ENCODE results near the gene ATAD2B.

Gene ATAD2B

GRCh38 chr2:23912054-23912453 lies 14.9 kb downstream of the ATAD2B start:
- no peaks in the 10 kb centered on the region for H3K27me3 ChIP-seq (ENCODE audit: control insufficient read depth in 1 of 2, insufficient read depth in 2 of 2, low read length in 2 of 2)
- no peaks in the 10 kb centered on the region for H3K36me3 ChIP-seq (ENCODE audit: control insufficient read depth in 2 of 2, insufficient read depth in 2 of 2, low read length in 2 of 2)
- H3K27ac ChIP-seq (ENCODE audit: low read length), result no peak overlapping the region
- H3K4me1 ChIP-seq (ENCODE audit: control insufficient read depth, insufficient read depth, low read length), result no peaks in the 10 kb centered on the region
- H3K9me3 ChIP-seq (ENCODE audit: control insufficient read depth in 2 of 2, low read length in 2 of 2), result no peaks in the 10 kb centered on the region
- no peak overlapping the region for H3K4me3 ChIP-seq (ENCODE audit: low read length in 2 of 2)
- H3K9ac ChIP-seq (ENCODE audit: low read length in 2 of 2), result no peak overlapping the region

- H3K27me3 ChIP-seq (ENCODE audit: control insufficient read depth in 1 of 2, insufficient read depth in 2 of 2, low read length in 2 of 2), result no peaks in the 10 kb centered on the region
- no peaks in the 10 kb centered on the region for H3K9me3 ChIP-seq (ENCODE audit: control insufficient read depth in 2 of 2, low read length in 2 of 2)
- H3K27ac ChIP-seq (ENCODE audit: low read length), result no peak overlapping the region
- no peaks in the 10 kb centered on the region for H3K36me3 ChIP-seq (ENCODE audit: control insufficient read depth in 2 of 2, insufficient read depth in 2 of 2, low read length in 2 of 2)
- H3K4me1 ChIP-seq (ENCODE audit: control insufficient read depth, insufficient read depth, low read length), result no peaks in the 10 kb centered on the region
- no peak overlapping the region for H3K4me3 ChIP-seq (ENCODE audit: low read length in 2 of 2)
- no peak overlapping the region for H3K9ac ChIP-seq (ENCODE audit: low read length in 2 of 2)
These were observed 21.8 kb downstream of the ATAD2B start for GRCh38 chr2:23905155-23905554.

- Histone ChIP-seq H3K9me3 (ENCODE audit: control insufficient read depth in 2 of 2, low read length in 2 of 2) (no peaks in the 10 kb centered on the region), H3K9ac (ENCODE audit: low read length in 2 of 2) (no peak overlapping the region), H3K36me3 (ENCODE audit: control insufficient read depth in 2 of 2, insufficient read depth in 2 of 2, low read length in 2 of 2) (no peaks in the 10 kb centered on the region), H3K27ac (ENCODE audit: low read length) (no peak overlapping the region), H3K27me3 (ENCODE audit: control insufficient read depth in 1 of 2, insufficient read depth in 2 of 2, low read length in 2 of 2) (no peaks in the 10 kb centered on the region), H3K4me1 (ENCODE audit: control insufficient read depth, insufficient read depth, low read length) (no peaks in the 10 kb centered on the region), H3K4me3 (ENCODE audit: low read length in 2 of 2) (no peak overlapping the region)
These were observed 22.2 kb downstream of the ATAD2B start for GRCh38 chr2:23904692-23905091.

DNA sequence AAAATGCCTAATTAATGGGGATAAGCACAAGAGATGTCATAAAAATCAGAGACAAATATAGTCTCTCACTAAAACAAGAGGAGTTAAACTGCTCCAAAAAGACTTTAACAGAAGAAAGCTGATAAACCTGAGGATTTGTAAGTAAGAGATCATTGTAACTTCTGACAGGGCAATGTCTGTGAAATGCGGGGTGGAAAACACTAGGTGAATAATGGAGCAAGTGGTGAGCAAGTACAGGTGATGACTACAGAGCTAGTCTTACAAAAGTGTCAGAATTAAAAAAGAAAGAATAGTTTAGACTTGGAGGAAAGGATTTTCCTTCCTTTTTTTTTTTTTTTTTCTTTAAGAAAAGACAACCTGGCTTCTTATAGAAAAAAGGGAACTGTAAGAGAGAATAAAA lies 22.7 kb downstream of the ATAD2B start:
- Histone ChIP-seq H3K27me3 (ENCODE audit: control insufficient read depth in 1 of 2, insufficient read depth in 2 of 2, low read length in 2 of 2) (no peaks in the 10 kb centered on the region), H3K36me3 (ENCODE audit: control insufficient read depth in 2 of 2, insufficient read depth in 2 of 2, low read length in 2 of 2) (no peaks in the 10 kb centered on the region), H3K9ac (ENCODE audit: low read length in 2 of 2) (no peak overlapping the region), H3K27ac (ENCODE audit: low read length) (no peak overlapping the region), H3K4me3 (ENCODE audit: low read length in 2 of 2) (no peak overlapping the region), H3K4me1 (ENCODE audit: control insufficient read depth, insufficient read depth, low read length) (no peaks in the 10 kb centered on the region), H3K9me3 (ENCODE audit: control insufficient read depth in 2 of 2, low read length in 2 of 2) (no peaks in the 10 kb centered on the region)

DNA sequence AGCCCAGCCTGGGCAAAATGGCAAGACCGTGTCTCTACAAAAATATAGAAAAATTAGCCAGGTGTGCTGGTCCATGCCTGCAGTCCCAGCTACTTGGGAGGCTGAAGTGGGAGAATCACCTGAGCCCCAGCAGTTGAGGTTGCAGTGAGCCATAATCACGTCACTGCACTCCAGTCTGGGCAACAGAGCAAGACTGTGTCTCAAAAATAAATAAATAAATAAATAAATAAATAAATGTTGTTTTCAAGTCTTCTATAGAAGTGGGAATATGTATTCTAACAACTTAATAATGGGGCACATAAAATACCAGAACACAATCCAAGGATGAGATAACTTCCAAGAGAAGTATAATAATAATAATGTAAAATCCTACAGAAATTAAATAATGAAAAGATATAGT lies 23.9 kb downstream of the ATAD2B start:
- Histone ChIP-seq H3K27ac (ENCODE audit: low read length) (no peak overlapping the region), H3K4me3 (ENCODE audit: low read length in 2 of 2) (no peak overlapping the region), H3K9ac (ENCODE audit: low read length in 2 of 2) (no peak overlapping the region), H3K27me3 (ENCODE audit: control insufficient read depth in 1 of 2, insufficient read depth in 2 of 2, low read length in 2 of 2) (no peaks in the 10 kb centered on the region), H3K4me1 (ENCODE audit: control insufficient read depth, insufficient read depth, low read length) (no peaks in the 10 kb centered on the region), H3K36me3 (ENCODE audit: control insufficient read depth in 2 of 2, insufficient read depth in 2 of 2, low read length in 2 of 2) (no peaks in the 10 kb centered on the region), H3K9me3 (ENCODE audit: control insufficient read depth in 2 of 2, low read length in 2 of 2) (no peaks in the 10 kb centered on the region)

DNA sequence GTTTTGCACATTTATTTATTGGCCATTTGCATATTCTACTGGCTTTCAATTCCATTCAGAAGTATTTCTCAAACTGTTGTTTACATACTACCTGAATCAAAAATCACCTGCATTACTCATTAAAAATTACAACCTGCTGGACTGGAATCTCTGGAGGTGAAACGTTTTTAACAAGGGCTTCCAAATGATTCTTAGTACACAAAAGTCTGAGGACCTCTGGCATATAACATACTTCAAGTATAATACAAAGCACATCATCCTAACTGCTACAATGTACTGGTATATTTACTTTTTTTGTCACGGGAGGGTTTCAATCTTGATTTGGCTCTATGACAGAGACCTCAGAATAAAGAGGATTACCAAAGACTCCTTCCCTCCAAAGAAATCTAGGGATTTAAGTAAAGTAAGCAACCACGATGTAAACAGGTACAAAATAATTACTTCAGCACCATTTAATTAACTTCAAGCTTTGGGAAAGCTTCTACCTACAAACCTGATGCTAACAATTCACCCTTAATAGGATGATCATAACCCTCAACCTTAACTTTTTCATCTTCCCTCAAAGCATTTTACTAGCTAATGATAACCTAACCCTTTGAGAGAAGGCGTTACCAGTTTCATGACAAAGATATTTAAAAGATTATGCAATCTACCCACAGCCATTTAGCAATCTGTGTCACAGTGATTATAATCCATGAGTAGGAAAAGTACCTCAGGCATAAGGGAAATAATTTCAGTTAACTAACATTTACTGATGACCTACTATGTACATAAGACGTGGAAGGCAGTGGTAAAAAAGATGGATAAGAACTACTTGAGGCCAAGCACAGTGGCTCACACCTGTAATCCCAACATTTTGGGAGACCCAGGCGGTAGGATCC lies 24.7 kb downstream of the ATAD2B start:
- H3K9ac ChIP-seq (ENCODE audit: low read length in 2 of 2), result no peak overlapping the region
- H3K27me3 ChIP-seq (ENCODE audit: control insufficient read depth in 1 of 2, insufficient read depth in 2 of 2, low read length in 2 of 2), result no peaks in the 10 kb centered on the region
- no peaks in the 10 kb centered on the region for H3K9me3 ChIP-seq (ENCODE audit: control insufficient read depth in 2 of 2, low read length in 2 of 2)
- H3K36me3 ChIP-seq (ENCODE audit: control insufficient read depth in 2 of 2, insufficient read depth in 2 of 2, low read length in 2 of 2), result no peaks in the 10 kb centered on the region
- H3K4me3 ChIP-seq (ENCODE audit: low read length in 2 of 2), result no peak overlapping the region
- H3K4me1 ChIP-seq (ENCODE audit: control insufficient read depth, insufficient read depth, low read length), result no peaks in the 10 kb centered on the region
- H3K27ac ChIP-seq (ENCODE audit: low read length), result no peak overlapping the region

DNA sequence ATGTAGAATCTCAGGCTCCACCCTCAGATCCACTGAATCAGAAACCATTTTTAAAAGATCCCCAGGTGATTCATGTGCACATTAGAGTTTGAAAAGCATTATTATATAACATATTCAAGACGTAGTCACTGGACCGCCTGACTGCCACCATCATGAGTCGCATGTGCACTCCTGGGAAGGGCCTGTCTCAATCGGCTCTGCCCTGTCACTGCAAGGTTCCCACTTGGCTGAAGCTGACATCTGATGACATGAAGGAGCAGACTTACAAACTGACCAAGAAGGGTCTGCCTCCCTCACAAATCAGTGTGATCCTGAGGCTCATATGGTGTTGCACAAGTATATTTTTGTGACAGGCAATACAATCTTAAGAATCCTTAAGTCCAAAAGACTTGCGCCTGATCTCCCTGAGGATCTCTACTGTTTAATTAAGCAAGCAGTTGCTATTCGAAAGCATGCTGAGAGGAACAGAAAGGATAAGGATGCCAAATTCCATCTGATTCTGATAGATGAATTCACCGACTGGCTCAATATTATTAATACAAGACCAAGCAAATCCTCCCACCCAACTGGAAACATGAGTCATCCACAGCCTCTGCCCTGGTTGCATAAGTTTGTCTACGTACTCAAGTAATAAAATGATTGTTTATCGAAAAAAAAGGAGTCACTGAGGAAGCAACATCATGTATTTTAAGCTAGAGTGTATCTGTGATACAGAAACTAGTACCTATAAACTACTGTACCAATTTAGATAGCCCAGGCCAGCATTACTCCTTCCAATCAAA lies 26.2 kb downstream of the ATAD2B start:
- Histone ChIP-seq H3K9ac (ENCODE audit: low read length in 2 of 2) (no peak overlapping the region), H3K4me1 (ENCODE audit: control insufficient read depth, insufficient read depth, low read length) (no peaks in the 10 kb centered on the region), H3K36me3 (ENCODE audit: control insufficient read depth in 2 of 2, insufficient read depth in 2 of 2, low read length in 2 of 2) (no peaks in the 10 kb centered on the region), H3K9me3 (ENCODE audit: control insufficient read depth in 2 of 2, low read length in 2 of 2) (no peaks in the 10 kb centered on the region), H3K27ac (ENCODE audit: low read length) (no peak overlapping the region), H3K27me3 (ENCODE audit: control insufficient read depth in 1 of 2, insufficient read depth in 2 of 2, low read length in 2 of 2) (no peaks in the 10 kb centered on the region), H3K4me3 (ENCODE audit: low read length in 2 of 2) (no peak overlapping the region)

DNA sequence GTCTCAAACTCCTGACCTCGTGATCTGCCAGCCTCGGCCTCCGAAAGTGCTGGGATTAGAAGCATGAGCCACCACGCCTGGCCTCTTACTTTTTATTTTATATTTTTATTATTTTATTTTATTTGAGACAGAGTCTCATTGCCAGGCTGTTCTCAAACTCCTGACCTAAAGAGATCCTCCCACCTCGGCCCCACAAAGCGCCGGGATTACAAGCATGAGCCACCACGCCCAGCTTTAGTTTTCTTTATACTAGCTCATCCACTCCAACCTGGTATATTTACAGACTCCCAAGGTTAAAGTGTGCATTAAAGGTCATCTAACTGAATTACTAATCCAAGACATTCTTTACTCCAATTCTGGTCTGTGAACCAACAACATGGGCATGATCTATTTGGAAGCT lies 26.8 kb downstream of the ATAD2B start:
- Histone ChIP-seq H3K36me3 (ENCODE audit: control insufficient read depth in 2 of 2, insufficient read depth in 2 of 2, low read length in 2 of 2) (no peaks in the 10 kb centered on the region), H3K27ac (ENCODE audit: low read length) (no peak overlapping the region), H3K4me1 (ENCODE audit: control insufficient read depth, insufficient read depth, low read length) (no peaks in the 10 kb centered on the region), H3K9me3 (ENCODE audit: control insufficient read depth in 2 of 2, low read length in 2 of 2) (no peaks in the 10 kb centered on the region), H3K27me3 (ENCODE audit: control insufficient read depth in 1 of 2, insufficient read depth in 2 of 2, low read length in 2 of 2) (no peaks in the 10 kb centered on the region), H3K9ac (ENCODE audit: low read length in 2 of 2) (no peak overlapping the region), H3K4me3 (ENCODE audit: low read length in 2 of 2) (no peak overlapping the region)

DNA sequence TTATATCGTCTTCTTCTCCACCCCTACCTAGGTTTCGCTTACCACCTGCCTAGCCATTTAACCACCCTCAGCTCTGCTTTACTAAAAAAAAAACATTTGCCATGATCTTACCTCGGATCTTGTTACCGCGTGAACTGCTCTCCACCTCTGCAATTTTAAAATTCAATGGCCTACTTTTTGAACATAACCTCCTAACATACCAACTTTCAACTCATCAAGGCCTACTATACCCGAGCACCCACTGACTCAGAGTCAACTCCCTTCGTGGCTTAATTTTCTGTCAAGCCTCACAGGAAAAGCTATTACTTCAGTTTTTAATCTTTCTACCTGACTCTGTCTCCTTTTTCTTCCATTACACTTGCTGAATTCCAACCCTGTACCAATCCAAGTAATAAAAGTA lies 55.7 kb downstream of the ATAD2B start:
- H3K27ac ChIP-seq (ENCODE audit: low read length), result no peak overlapping the region
- no peaks in the 10 kb centered on the region for H3K4me1 ChIP-seq (ENCODE audit: control insufficient read depth, insufficient read depth, low read length)
- no peak overlapping the region for H3K4me3 ChIP-seq (ENCODE audit: low read length in 2 of 2)
- peaks cover 16% of the 10 kb centered on the region in 2 donors for H3K36me3 ChIP-seq (ENCODE audit: control insufficient read depth in 2 of 2, insufficient read depth in 2 of 2, low read length in 2 of 2)
- no peaks in the 10 kb centered on the region for H3K27me3 ChIP-seq (ENCODE audit: control insufficient read depth in 1 of 2, insufficient read depth in 2 of 2, low read length in 2 of 2)
- no peaks in the 10 kb centered on the region for H3K9me3 ChIP-seq (ENCODE audit: control insufficient read depth in 2 of 2, low read length in 2 of 2)
- no peak overlapping the region for H3K9ac ChIP-seq (ENCODE audit: low read length in 2 of 2)

DNA sequence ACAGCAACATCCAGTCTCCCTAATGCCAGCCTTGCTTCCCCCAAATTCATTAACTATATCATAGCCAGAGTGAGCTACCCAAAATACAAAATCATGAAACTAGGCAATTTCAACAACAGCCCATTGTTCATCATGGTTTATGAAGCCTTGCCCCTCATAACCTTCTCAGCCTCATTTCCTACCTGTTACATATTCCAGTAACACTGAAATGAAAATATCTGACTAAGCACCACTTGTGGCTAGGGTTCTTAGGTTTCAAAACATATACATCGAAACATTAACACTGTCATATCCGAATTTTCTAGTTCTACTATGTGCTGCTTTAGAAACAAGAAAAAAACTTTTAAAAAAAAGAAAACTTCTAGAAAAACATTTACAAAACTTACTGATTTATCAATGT lies 59.5 kb downstream of the ATAD2B start:
- no peaks in the 10 kb centered on the region for H3K4me1 ChIP-seq (ENCODE audit: control insufficient read depth, insufficient read depth, low read length)
- H3K9me3 ChIP-seq (ENCODE audit: control insufficient read depth in 2 of 2, low read length in 2 of 2), result no peaks in the 10 kb centered on the region
- H3K9ac ChIP-seq (ENCODE audit: low read length in 2 of 2), result no peak overlapping the region
- peaks cover 14 to 18% of the 10 kb centered on the region in 2 donors for H3K36me3 ChIP-seq (ENCODE audit: control insufficient read depth in 2 of 2, insufficient read depth in 2 of 2, low read length in 2 of 2)
- H3K4me3 ChIP-seq (ENCODE audit: low read length in 2 of 2), result no peak overlapping the region
- H3K27ac ChIP-seq (ENCODE audit: low read length), result no peak overlapping the region
- no peaks in the 10 kb centered on the region for H3K27me3 ChIP-seq (ENCODE audit: control insufficient read depth in 1 of 2, insufficient read depth in 2 of 2, low read length in 2 of 2)
